OCI-M2 (cell line): ENCODE data around the gene PCMTD2.

Experiments used
- DNase-seq: peaks from one replicate; lab custom pipeline; 2025; ENCODE audit not compliant: unreplicated experiment; lab: John Stamatoyannopoulos, UW

The PCMTD2 gene

GRCh38 chr20:64238115-64238825 is 17.3 kb upstream of the PCMTD2 start:
- no peak for DNase-seq

DNA sequence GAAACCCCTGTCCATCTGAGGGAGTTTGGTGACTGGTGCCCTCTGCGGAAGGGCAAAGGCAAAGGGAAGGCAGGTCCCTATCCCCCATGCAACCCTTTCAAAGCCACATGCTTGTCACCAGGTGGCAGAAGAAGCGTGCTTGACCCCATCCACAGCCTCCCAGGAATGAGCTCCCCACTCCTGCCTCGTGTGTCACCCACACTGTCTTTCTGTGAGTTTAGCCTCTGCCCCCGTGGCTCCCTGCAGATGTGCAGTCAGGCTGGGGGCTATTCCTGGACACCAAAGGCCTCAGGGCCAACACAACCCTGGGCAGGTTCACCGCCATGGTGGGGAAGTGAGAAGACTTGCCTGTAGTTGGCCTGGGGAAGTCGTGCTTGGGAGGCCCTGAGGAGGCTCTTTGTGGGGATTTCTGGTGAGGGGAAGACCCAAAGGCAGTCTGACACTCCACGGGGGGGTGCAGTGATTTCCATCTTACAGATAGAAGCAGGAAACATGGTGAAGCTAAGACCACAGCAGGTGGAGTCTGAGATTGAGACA is 16.6 kb upstream of the PCMTD2 start:
- no peak for DNase-seq

GRCh38 chr20:64239449-64240242 is 15.9 kb upstream of the PCMTD2 start:
- DNase-seq, result no peak

DNA sequence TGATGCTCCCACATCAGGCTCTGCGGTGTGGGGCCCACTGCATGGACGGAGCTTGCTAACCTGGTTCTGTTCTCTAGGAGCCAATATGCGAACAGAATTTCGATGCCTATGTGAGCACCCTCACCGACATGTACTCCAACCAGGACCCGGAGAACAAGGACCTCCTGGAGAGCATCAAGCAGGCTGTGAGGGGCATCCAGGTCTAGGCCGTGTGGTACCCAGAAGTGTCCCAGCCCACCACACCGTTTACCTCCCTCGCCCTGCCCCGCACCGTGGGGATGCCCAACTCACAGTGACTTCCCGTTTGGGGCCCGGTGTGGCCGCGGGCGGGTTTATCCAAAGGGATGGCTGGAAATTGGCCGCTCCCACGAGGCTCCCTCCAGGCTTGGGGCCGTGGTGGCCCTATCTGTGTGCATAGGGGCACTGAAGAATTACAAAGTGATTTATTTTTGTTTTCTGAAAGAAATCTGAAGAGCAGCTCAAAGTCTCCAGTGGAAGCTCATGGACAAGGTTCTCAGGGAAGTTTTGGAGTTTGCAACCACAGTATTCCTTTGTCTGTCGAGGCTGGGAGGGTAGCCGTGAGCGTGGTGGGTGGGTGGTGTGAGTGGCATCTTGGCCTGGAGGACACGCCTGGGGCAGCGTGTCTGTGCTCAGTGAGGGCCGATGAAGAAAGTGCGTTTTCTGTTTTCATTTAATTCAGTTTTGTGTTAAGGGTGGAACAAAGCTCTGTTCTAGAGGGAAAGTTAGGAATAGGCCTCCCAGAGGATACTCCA is 15.1 kb upstream of the PCMTD2 start:
- DNase-seq, result no peak

DNA sequence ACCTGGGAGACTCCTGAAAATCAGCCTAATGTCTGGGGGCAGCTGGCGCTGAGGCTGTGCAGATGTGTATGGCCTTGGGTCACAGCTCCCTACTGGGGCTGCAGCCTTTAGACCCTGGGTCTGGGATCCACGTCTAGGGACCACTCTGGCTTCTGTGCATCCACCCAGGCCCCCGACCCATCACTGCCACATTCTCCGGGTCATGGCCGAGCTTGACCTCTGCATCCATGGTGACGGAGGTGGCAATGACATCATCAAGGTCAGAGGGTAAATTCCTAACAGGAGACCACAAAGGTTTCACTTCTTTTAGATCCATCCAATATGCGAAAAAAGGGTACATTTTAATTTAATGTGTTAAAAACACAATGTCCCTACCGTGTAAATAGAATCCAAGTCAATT is 14.5 kb upstream of the PCMTD2 start:
- no peak for DNase-seq

GRCh38 chr20:64242003-64242796 is 13.3 kb upstream of the PCMTD2 start:
- DNase-seq, result no peak

- DNase-seq, result no peak
Measured at GRCh38 chr20:64242797-64243475, 12.6 kb upstream of the PCMTD2 start.

- no peak for DNase-seq
Measured at GRCh38 chr20:64244281-64244805, 11.2 kb upstream of the PCMTD2 start.

- no peak for DNase-seq
Measured at GRCh38 chr20:64244870-64245603, 10.5 kb upstream of the PCMTD2 start.

DNA sequence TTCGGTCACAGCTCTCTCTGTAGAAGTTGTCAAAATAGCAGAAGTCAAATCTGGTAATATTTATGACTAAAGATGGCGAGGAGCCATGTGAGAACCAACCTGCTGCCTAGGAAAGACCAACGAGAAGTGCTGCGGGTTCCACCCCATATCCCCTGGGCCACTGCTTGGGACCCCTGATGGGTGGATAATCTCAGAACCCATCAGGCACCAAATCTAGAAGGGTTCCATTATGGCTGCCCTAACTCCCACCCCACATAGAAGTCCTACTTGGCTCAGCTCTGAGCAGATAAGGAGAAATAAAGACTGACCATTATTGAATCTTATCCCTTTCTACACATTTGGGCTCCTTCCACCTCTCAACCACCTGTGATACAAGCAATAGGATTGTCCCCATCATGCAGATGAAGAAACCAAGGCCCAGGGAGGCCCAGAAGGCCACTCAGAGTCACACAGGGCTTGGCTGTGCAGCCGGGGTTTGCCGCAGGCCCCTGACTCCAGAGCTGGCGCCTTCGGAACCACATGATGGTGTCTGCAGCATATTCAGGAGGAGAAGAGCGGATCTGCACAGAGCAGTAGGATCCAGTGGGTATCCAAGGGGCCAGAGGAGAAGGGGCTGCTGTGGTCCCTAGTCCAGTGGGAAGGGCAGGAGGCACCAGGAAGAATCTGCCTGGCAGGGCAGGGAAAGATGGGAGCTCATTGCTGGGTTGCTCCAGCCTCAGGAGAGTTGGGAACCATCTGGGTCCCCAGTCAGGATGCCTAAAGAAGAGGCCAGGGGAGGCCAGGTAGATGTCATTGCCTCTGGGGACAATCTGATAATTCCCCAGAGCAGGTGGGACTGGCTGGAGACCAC is 9.6 kb upstream of the PCMTD2 start:
- DNase-seq, result no peak

DNA sequence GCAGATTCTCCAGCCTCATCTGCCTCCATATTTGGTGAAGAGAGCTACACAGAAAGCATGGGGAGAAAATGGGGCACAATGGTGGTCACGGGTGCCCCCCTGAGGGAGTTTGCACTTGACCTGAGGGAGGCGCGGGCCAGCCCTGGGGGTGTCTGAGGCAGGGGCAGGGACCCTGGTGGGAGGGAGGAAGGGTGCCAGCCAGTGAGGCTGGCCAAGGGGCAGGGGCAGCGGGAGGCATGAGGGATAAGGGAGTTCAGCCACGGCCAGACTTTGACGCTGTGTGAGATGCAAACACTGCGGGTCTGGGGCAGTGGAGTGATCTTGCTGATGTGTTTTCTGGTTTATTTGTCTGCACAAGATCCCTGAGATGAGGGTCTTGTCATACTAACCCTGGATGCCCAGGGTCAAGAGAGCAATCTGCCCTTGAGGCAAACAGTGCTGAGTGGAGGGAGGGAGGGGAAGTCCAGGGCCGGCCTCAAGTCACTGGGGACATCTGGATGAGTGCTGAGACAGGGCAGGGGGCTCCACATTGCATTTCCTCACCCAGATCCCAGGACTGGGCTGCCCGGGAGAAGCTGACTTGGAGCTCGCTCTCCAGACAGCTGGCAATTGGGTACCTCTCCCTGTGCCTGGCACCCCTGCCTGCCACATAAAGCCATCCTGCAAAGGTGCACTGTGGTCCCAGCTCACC is 8.8 kb upstream of the PCMTD2 start:
- no peak for DNase-seq

DNA sequence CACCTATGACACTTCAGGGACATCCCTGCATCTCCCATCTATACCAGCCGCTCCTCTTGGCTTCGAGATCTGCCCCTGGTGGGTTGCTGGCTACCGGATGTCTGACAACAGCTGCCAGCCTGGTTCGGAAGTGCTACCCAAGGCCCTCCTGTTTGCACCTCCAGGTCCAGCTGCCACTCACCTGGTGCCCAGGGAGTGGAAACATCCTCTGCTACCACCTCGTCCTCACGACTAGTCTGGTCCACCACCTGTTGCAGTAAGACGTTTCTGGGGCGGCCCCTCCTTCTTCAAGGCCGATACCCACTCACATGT is 8.3 kb upstream of the PCMTD2 start:
- no peak for DNase-seq

- no peak for DNase-seq
Measured at GRCh38 chr20:64247970-64248841, 7.3 kb upstream of the PCMTD2 start.

GRCh38 chr20:64250027-64250426 is 5.5 kb upstream of the PCMTD2 start:
- no peak for DNase-seq

DNA sequence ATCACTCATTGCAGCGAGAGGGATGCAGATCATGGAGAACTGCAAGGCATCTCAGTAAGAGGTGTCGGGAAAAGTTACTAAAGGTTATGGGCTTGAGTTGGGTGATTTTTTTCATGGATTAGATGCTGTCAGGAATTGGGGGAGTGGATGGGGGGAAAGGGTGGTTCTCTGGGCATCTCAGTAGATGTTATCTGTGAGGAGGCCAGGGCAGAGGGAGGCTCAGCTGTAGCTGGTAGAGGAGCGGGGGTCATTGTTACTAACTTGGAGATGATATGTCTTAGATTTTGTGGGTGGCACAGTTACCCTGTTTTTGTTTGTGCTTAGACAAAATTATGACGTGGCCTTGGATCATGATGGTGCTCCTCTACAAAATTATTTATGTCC is 2.6 kb upstream of the PCMTD2 start:
- no peak for DNase-seq

DNA sequence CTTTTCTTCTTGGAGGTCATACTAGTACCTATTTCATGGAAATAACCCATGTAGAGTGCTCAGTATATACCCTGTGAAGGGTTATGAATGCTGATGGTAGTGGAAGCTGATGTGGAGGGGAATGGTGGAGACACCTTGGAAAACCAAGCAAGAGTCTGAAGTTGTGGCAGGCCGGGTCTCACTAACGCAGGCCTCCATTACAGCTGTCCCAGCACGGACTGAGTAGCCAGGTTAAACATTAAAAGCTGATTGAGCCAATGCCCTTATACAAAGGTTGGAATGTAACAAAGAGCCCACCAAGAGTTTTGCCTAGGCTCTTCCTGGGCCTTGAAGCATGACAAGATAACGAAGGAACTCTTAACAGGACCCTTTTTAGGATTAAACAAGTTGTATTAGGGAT is 2.1 kb upstream of the PCMTD2 start:
- DNase-seq, result no peak

DNA sequence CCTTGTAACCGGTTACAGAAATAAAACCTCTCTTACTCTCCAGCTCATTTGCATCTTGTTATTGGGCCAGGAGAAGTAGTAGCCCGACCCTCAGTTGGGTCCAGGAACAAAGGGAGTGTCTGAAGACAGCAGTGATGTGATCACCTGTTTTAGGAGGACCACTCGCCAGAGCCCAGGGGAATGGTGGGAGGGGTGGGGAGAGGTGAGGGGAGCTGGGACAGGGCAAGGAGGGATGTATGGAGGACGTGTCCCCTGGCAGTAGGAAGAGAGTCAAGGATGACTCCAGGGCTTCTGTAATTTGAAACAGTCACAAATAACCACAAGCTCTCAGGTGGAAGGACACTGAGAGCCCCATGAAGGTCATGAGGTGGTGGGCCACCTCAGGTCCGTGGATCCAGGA is 1.4 kb upstream of the PCMTD2 start:
- DNase-seq, result no peak
